ENCODE results near the gene C20orf144.

The C20orf144 gene

DNA sequence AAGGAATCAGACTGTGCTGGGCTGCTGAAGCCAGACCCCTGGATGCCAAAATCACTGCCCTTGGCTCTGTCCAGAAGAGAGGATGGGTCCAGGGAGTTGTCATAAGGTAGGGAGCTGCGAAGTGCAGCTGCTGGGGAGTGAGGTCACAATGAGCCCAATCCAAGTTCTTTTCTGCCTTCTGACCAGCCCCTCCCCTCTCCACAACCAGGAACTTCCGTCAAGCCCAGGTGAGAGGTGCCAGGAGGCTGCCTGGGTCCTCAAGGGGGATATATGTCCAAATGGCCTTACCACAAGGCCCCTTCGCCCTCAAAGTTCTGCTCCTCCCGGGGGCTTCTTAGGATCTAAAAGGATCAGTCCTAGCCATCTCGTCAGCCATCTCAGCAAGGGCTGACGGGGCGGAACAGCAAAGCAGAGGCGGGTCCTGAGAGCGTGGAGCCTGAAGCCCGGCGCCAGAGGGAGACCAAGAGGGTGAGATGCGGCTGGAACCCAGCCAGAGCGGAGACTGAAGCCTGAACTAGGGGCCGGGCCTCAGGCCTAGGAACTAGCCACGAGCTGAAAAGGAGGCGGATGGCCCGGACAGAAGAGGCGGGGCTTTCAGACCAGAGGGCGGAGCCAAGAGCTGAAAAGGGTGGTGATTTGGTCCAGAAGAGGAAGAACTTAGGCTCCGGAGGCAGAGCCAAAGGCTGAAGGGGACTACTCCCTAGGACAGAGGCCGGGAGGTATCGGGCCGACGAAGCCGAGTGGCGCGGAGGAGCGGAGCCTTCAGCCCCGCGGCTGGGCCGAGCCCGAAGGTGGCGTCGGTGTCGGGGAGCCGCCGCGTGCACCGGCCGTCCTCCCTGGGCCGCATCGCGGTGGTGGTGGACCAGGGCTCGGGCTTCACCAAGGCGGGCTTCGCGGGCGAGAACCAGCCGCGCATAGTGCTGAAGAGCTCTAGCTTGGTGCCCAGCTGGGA is 4.4 kb downstream of the C20orf144 start, which contains the start of gene ACTL10:
ACTL10 (plus strand) TSS at position 651 of the 952 bp plus-strand sequence. CDS start 555 bp downstream, outside the sequence.
- ChIA-PET CTCF (interaction anchor here (0.5 to 3.3 kb wide), 18 partner anchors 9 to 416 kb away, joined by 3 to 25 read pairs (median 5); partner anchors contain the start of genes CDK5RAP1 and SNTA1), POLR2A (ENCODE audit: low non-redundant PET) (interaction anchor here (0.5 kb wide), 1 partner anchor 58 kb away, joined by 3 read pairs; no protein-coding TSS in a partner anchor)
- TF ChIP-seq, protein P1, sequence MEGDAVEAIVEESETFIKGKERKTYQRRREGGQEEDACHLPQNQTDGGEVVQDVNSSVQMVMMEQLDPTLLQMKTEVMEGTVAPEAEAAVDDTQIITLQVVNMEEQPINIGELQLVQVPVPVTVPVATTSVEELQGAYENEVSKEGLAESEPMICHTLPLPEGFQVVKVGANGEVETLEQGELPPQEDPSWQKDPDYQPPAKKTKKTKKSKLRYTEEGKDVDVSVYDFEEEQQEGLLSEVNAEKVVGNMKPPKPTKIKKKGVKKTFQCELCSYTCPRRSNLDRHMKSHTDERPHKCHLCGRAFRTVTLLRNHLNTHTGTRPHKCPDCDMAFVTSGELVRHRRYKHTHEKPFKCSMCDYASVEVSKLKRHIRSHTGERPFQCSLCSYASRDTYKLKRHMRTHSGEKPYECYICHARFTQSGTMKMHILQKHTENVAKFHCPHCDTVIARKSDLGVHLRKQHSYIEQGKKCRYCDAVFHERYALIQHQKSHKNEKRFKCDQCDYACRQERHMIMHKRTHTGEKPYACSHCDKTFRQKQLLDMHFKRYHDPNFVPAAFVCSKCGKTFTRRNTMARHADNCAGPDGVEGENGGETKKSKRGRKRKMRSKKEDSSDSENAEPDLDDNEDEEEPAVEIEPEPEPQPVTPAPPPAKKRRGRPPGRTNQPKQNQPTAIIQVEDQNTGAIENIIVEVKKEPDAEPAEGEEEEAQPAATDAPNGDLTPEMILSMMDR (conservative IDR thresholded peaks at IDR 0.05; ENCODE audit: low read depth) = peak; percentile 45; the same call in 1 of the 2 replicates
- DNase-seq (ENCODE audit: low spot score) = peak; percentile 99
- H3K27ac ChIP-seq = peak within 1 kb of the TSS; percentile 88

GRCh38 chr20:33667245-33667675 is 5.1 kb downstream of the C20orf144 start:
- POLR2A ChIA-PET (ENCODE audit: low non-redundant PET) = interaction anchor here (0.6 to 1.4 kb wide), 3 partner anchors 16 to 210 kb away, joined by 3 to 4 read pairs (median 3); no protein-coding TSS in a partner anchor
- CTCF ChIA-PET = interaction anchor here (0.5 to 3.3 kb wide), 29 partner anchors 9 to 437 kb away, joined by 3 to 25 read pairs (median 4); partner anchors contain the start of genes CDK5RAP1, PXMP4 and SNTA1
- H3K27ac ChIP-seq = peak overlapping the region; percentile 88
- TF ChIP-seq, protein P1 (conservative IDR thresholded peaks at IDR 0.05; ENCODE audit: low read depth) = no peak
- no peak for DNase-seq (ENCODE audit: low spot score)

- peak; percentile 97 for DNase-seq (ENCODE audit: low spot score)
- H3K27ac ChIP-seq = peak overlapping the region; percentile 88
- TF ChIP-seq, protein P1 (conservative IDR thresholded peaks at IDR 0.05; ENCODE audit: low read depth) = peak; percentile 100
- POLR2A ChIA-PET (ENCODE audit: low non-redundant PET) = interaction anchor here (0.6 to 1.4 kb wide), 5 partner anchors 16 to 267 kb away, joined by 3 to 4 read pairs (median 3); partner anchors contain the start of genes CBFA2T2 and CDK5RAP1
- CTCF ChIA-PET = interaction anchor here (0.6 to 3.3 kb wide), 39 partner anchors 8 to 701 kb away, joined by 3 to 25 read pairs (median 4); partner anchors contain the start of genes CDK5RAP1, PXMP4 and SNTA1
Observed at GRCh38 chr20:33667676-33668465, 5.7 kb downstream of the C20orf144 start.

DNA sequence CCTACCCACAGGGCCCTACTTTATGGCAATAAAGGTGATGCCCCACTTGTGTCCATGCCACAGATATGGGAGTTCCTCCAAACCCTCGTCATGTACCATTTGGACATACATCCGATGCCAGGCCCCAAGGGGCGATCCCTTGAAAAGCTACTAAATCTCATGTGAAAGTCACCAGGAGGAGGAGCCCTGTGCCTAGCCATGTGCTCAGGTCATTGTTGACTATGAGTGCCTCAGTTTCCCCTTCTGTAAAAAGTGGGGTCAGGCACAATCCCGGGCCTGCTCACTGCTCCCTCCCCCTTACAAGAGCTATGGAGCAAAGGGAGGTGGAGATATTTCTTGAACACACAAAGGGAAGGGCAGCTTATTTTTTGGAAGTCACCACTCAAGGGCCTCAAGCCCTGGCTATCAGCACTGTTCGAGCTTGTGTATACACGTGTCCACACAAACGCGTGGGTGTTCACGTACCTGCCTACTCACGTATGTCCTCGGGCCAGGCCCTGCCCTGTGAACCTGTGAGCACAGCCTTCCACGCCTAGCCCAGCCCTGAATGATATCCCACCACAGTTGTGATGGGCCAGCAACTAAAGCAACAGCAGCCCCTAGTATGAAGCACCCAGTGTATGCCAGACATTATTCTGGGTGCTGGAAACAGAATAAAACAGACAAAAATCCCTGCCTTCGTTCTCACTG is 6.5 kb downstream of the C20orf144 start:
- TF ChIP-seq, protein P1 (conservative IDR thresholded peaks at IDR 0.05; ENCODE audit: low read depth) = no peak
- no peak for DNase-seq (ENCODE audit: low spot score)
- peak overlapping the region; percentile 88 for H3K27ac ChIP-seq
- ChIA-PET CTCF (interaction anchor here (0.6 to 3.3 kb wide), 30 partner anchors 9 to 436 kb away, joined by 3 to 25 read pairs (median 4); partner anchors contain the start of genes CDK5RAP1, PXMP4 and SNTA1), POLR2A (ENCODE audit: low non-redundant PET) (interaction anchor here (0.6 to 1.4 kb wide), 3 partner anchors 178 to 267 kb away, joined by 3 to 4 read pairs (median 4); partner anchors contain the start of genes CBFA2T2 and CDK5RAP1)

DNA sequence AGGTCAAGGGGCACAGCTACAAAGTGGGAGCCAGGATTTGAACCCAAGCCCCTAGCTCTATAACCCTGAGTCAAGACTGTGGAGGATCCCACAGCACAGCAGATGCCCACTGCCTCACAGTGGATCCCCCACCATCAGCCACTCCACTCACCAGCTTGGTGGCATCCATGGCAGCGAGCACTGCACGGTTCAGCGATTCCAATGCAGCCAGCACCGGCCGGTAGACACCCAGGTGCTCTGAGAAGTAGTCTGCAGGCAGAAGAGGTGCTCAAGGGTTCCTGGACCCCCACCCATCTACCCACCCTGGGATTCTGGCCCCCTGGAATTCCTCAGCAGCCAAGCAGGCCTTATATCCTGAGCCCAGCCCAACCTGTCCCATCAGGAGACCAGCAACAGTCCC is 7.1 kb downstream of the C20orf144 start:
- H3K27ac ChIP-seq = peak overlapping the region; percentile 88
- DNase-seq (ENCODE audit: low spot score) = no peak
- ChIA-PET POLR2A (ENCODE audit: low non-redundant PET) (no interaction called here), CTCF (interaction anchor here (0.5 to 3.3 kb wide), 15 partner anchors 10 to 400 kb away, joined by 3 to 25 read pairs (median 4); partner anchors contain the start of gene SNTA1)
- TF ChIP-seq, protein P1 (conservative IDR thresholded peaks at IDR 0.05; ENCODE audit: low read depth) = no peak
